IPS-18a (cell line): ENCODE results near the gene MEN1.

Source experiments
- H3K27ac ChIP-seq: one replicate; pipeline ENCODE4 v1.5.1; 2013; ENCODE audit warnings: low read length
- H3K27me3 ChIP-seq: one replicate; pipeline ENCODE4 v1.6.1; 2013; ENCODE audit warnings: mild to moderate bottlenecking, low read length; ENCODE audit not compliant: control insufficient read depth, insufficient read depth
- H3K36me3 ChIP-seq: one replicate; pipeline ENCODE4 v1.6.1; 2013; ENCODE audit warnings: low read depth, low read length; ENCODE audit not compliant: control insufficient read depth
- H3K4me1 ChIP-seq: one replicate; pipeline ENCODE4 v1.6.1; 2013; ENCODE audit warnings: low read depth, low read length; ENCODE audit not compliant: control insufficient read depth
- H3K4me3 ChIP-seq: one replicate; pipeline ENCODE4 v1.5.1; 2013; ENCODE audit warnings: low read length
- H3K9ac ChIP-seq: one replicate; pipeline ENCODE4 v1.6.1; 2013; ENCODE audit warnings: mild to moderate bottlenecking, low read length, moderate library complexity
- H3K9me3 ChIP-seq: one replicate; pipeline ENCODE4 v1.6.1; 2013; ENCODE audit warnings: low read depth, low read length; ENCODE audit not compliant: control insufficient read depth

Gene MEN1

GRCh38 chr11:64835616-64836447 is 25.5 kb upstream of the MEN1 start:
- Histone ChIP-seq H3K27ac (no peak overlapping the region), H3K27me3 (no peaks in the 10 kb centered on the region), H3K4me3 (no peak overlapping the region), H3K36me3 (peaks cover 10% of the 10 kb centered on the region), H3K9ac (no peak overlapping the region), H3K9me3 (no peaks in the 10 kb centered on the region), H3K4me1 (no peaks in the 10 kb centered on the region)

GRCh38 chr11:64834723-64835615 is 24.6 kb upstream of the MEN1 start:
- H3K9me3 ChIP-seq = no peaks in the 10 kb centered on the region
- H3K4me3 ChIP-seq = no peak overlapping the region
- H3K9ac ChIP-seq = no peak overlapping the region
- H3K27me3 ChIP-seq = no peaks in the 10 kb centered on the region
- no peaks in the 10 kb centered on the region for H3K4me1 ChIP-seq
- peaks cover 10% of the 10 kb centered on the region for H3K36me3 ChIP-seq
- H3K27ac ChIP-seq = no peak overlapping the region

- Histone ChIP-seq H3K9me3 (no peaks in the 10 kb centered on the region), H3K4me1 (no peaks in the 10 kb centered on the region), H3K36me3 (peaks cover 4% of the 10 kb centered on the region), H3K27ac (no peak overlapping the region), H3K27me3 (no peaks in the 10 kb centered on the region), H3K9ac (no peak overlapping the region), H3K4me3 (no peak overlapping the region)
Measured at GRCh38 chr11:64834031-64834722, 23.8 kb upstream of the MEN1 start.

- Histone ChIP-seq H3K27ac (no peak overlapping the region), H3K4me1 (no peaks in the 10 kb centered on the region), H3K27me3 (no peaks in the 10 kb centered on the region), H3K9ac (no peak overlapping the region), H3K9me3 (no peaks in the 10 kb centered on the region), H3K4me3 (no peak overlapping the region), H3K36me3 (no peaks in the 10 kb centered on the region)
Measured at GRCh38 chr11:64833509-64833908, 23.2 kb upstream of the MEN1 start.

GRCh38 chr11:64833198-64833502 is 22.8 kb upstream of the MEN1 start:
- Histone ChIP-seq H3K36me3 (no peaks in the 10 kb centered on the region), H3K9me3 (no peaks in the 10 kb centered on the region), H3K27me3 (no peaks in the 10 kb centered on the region), H3K4me1 (no peaks in the 10 kb centered on the region), H3K9ac (no peak overlapping the region), H3K4me3 (no peak overlapping the region), H3K27ac (no peak overlapping the region)

GRCh38 chr11:64832467-64833197 is 22.3 kb upstream of the MEN1 start:
- Histone ChIP-seq H3K4me1 (no peaks in the 10 kb centered on the region), H3K9me3 (no peaks in the 10 kb centered on the region), H3K27ac (no peak overlapping the region), H3K9ac (no peak overlapping the region), H3K36me3 (no peaks in the 10 kb centered on the region), H3K4me3 (no peak overlapping the region), H3K27me3 (no peaks in the 10 kb centered on the region)

- no peaks in the 10 kb centered on the region for H3K9me3 ChIP-seq
- H3K27ac ChIP-seq = no peak overlapping the region
- no peak overlapping the region for H3K4me3 ChIP-seq
- peaks cover under 1% of the 10 kb centered on the region for H3K36me3 ChIP-seq
- H3K27me3 ChIP-seq = no peaks in the 10 kb centered on the region
- H3K9ac ChIP-seq = no peak overlapping the region
- no peaks in the 10 kb centered on the region for H3K4me1 ChIP-seq
Measured at GRCh38 chr11:64831411-64831891, 21.1 kb upstream of the MEN1 start.

GRCh38 chr11:64829536-64830251 is 19.3 kb upstream of the MEN1 start:
- Histone ChIP-seq H3K27me3 (no peaks in the 10 kb centered on the region), H3K27ac (no peak overlapping the region), H3K9me3 (no peaks in the 10 kb centered on the region), H3K4me1 (no peaks in the 10 kb centered on the region), H3K36me3 (peaks cover 9% of the 10 kb centered on the region), H3K4me3 (no peak overlapping the region), H3K9ac (no peak overlapping the region)

GRCh38 chr11:64827451-64827839 is 17.1 kb upstream of the MEN1 start:
- Histone ChIP-seq H3K27ac (no peak overlapping the region), H3K9ac (no peak overlapping the region), H3K27me3 (no peaks in the 10 kb centered on the region), H3K4me1 (no peaks in the 10 kb centered on the region), H3K36me3 (peaks cover 9% of the 10 kb centered on the region), H3K9me3 (no peaks in the 10 kb centered on the region), H3K4me3 (no peak overlapping the region)

GRCh38 chr11:64826578-64827450 is 16.5 kb upstream of the MEN1 start:
- peaks cover 9% of the 10 kb centered on the region for H3K36me3 ChIP-seq
- H3K4me3 ChIP-seq = no peak overlapping the region
- no peaks in the 10 kb centered on the region for H3K9me3 ChIP-seq
- no peak overlapping the region for H3K9ac ChIP-seq
- H3K27me3 ChIP-seq = no peaks in the 10 kb centered on the region
- no peak overlapping the region for H3K27ac ChIP-seq
- H3K4me1 ChIP-seq = no peaks in the 10 kb centered on the region
